CD14-positive monocyte (primary cell): ENCODE results near the gene RAB11A. TPM values are rescaled to one million over a fixed set of nuclear protein-coding genes. Genes with fewer than 3 reads are reported as not detected.

Experiments
- DNase-seq, 3 donors: peaks; one replicate each; pipeline ENCODE4 v3.0.0-alpha.2; 2011 to 2022
- H2AFZ ChIP-seq: 2 replicates; pipeline ENCODE4 v1.6.0; 2012; ENCODE audit warnings: mild to moderate bottlenecking, low read depth, low read length, inconsistent platforms; ENCODE audit not compliant: insufficient read depth, poor library complexity, severe bottlenecking
- H3K27ac ChIP-seq, 2 donors: 1 replicate in 1 of 2; 2 replicates in 1 of 2; pipeline ENCODE4 v1.5.1; 2012 to 2013; ENCODE audit warnings: low read length in 2 of 2, control low read depth in 1 of 2, inconsistent platforms in 1 of 2, low read depth in 1 of 2, mild to moderate bottlenecking in 1 of 2
- H3K27me3 ChIP-seq, 2 donors: one replicate each; pipeline versions ENCODE4 v1.6.0 to v1.6.1; 2011 to 2013; ENCODE audit warnings: low read length in 2 of 2; ENCODE audit not compliant: control insufficient read depth in 2 of 2, insufficient read depth in 2 of 2
- H3K36me3 ChIP-seq, 2 donors: replicated peaks in 1 of 2; 1 replicate in 1 of 2; 2 replicates in 1 of 2; pipeline versions ENCODE4 v1.5.1 to v1.6.1; 2012 to 2013; ENCODE audit warnings: low read length in 2 of 2, control low read depth in 1 of 2, inconsistent platforms in 1 of 2, mild to moderate bottlenecking in 1 of 2; ENCODE audit not compliant: insufficient read depth in 2 of 2, control insufficient read depth in 1 of 2
- H3K4me1 ChIP-seq, 2 donors: 1 replicate in 1 of 2; 2 replicates in 1 of 2; pipeline versions ENCODE4 v1.5.1 to v1.6.1; 2012 to 2013; ENCODE audit warnings: low read length in 2 of 2, control low read depth in 1 of 2, inconsistent platforms in 1 of 2, mild to moderate bottlenecking in 1 of 2, moderate library complexity in 1 of 2; ENCODE audit not compliant: insufficient read depth in 2 of 2, control insufficient read depth in 1 of 2
- H3K4me2 ChIP-seq: replicated peaks from 2 replicates; pipeline ENCODE3; 2012; ENCODE audit warnings: low read length, moderate library complexity, mild to moderate bottlenecking; ENCODE audit not compliant: poor library complexity, severe bottlenecking; ENCODE audit errors: extremely low read depth
- H3K4me3 ChIP-seq, 3 experiments: fragments of 200-600 bp in 1 of 3; sonication (generic) in 1 of 3; replicated peaks in 1 of 3; 1 replicate in 2 of 3; 2 replicates in 1 of 3; pipeline ENCODE4 v1.5.1; 2011 to 2013; ENCODE audit warnings: low read length in 3 of 3, mild to moderate bottlenecking in 3 of 3, control low read depth in 2 of 3, low read depth in 2 of 3, inconsistent platforms in 1 of 3, moderate library complexity in 1 of 3
- H3K79me2 ChIP-seq: 2 replicates; pipeline ENCODE4 v1.6.0; 2012; ENCODE audit warnings: mild to moderate bottlenecking, control low read depth, inconsistent platforms, low read length, moderate library complexity; ENCODE audit not compliant: insufficient read depth
- H3K9ac ChIP-seq: 2 replicates; pipeline ENCODE4 v1.6.0; 2017; ENCODE audit warnings: low read length, mild to moderate bottlenecking; ENCODE audit not compliant: insufficient read depth, poor library complexity, severe bottlenecking
- H3K9me3 ChIP-seq, 2 donors: replicated peaks in 1 of 2; 1 replicate in 1 of 2; 2 replicates in 1 of 2; pipeline versions ENCODE4 v1.5.1 to v1.6.1; 2012 to 2013; ENCODE audit warnings: low read length in 2 of 2, control low read depth in 1 of 2; ENCODE audit not compliant: control insufficient read depth in 1 of 2, insufficient read depth in 1 of 2
- H4K20me1 ChIP-seq: 2 replicates; pipeline ENCODE4 v1.6.0; 2012; ENCODE audit warnings: mild to moderate bottlenecking, low read length, control low read depth, moderate library complexity; ENCODE audit not compliant: insufficient read depth
- H3K27ac Mint-ChIP-seq, 7 donors: one replicate each; pipeline ENCODE4 v1.8.0; 2020; ENCODE audit warnings: mild to moderate bottlenecking in 7 of 7, mixed read lengths in 7 of 7, moderate library complexity in 6 of 7, inconsistent platforms in 2 of 7
- H3K27me3 Mint-ChIP-seq, 3 donors: one replicate each; pipeline ENCODE4 v1.8.0; 2021 to 2022; ENCODE audit warnings: low read depth in 3 of 3, mild to moderate bottlenecking in 3 of 3, mixed read lengths in 3 of 3, moderate library complexity in 3 of 3, inconsistent platforms in 1 of 3
- H3K36me3 Mint-ChIP-seq, 2 donors: one replicate each; pipeline ENCODE4 v1.8.0; 2020; ENCODE audit warnings: mixed read lengths in 2 of 2, inconsistent platforms in 1 of 2, mild to moderate bottlenecking in 1 of 2
- H3K4me1 Mint-ChIP-seq: one replicate; pipeline ENCODE4 v1.8.0; 2020; ENCODE audit warnings: mild to moderate bottlenecking, mixed read lengths
- H3K4me3 Mint-ChIP-seq, 2 donors: one replicate each; pipeline ENCODE4 v1.8.0; 2020; ENCODE audit warnings: mild to moderate bottlenecking in 2 of 2, mixed read lengths in 2 of 2, moderate library complexity in 1 of 2
- H3K9me3 Mint-ChIP-seq, 7 donors: one replicate each; pipeline ENCODE4 v1.8.0; 2020 to 2022; ENCODE audit warnings: mixed read lengths in 7 of 7, mild to moderate bottlenecking in 6 of 7, moderate library complexity in 6 of 7, inconsistent platforms in 2 of 7
- CTCF ChIP-seq: fragments of 200-600 bp; IDR thresholded peaks from one replicate; pipeline ENCODE4 v1.8.0; 2022; ENCODE audit warnings: antibody characterized with exemption, mild to moderate bottlenecking
- WGBS: methylation state at CpG from one replicate; pipeline ENCODE4 v1.1.5; 2013; ENCODE audit warnings: missing lambda C conversion rate; ENCODE audit not compliant: insufficient coverage; 5-methylcytosine and 5-hydroxymethylcytosine counted together
- intact Hi-C, 2 donors: fragments of 100-400 bp; cut with micrococcal nuclease; formaldehyde crosslinking; loops; one replicate each; pipeline versions ENCODE4 v1.15.0 to v1.15.1; 2023
- polyA plus RNA-seq, 3 donors: library from polyadenylated mRNA; depleted of rRNA in 1 of 3; unstranded in 2 of 3; stranded (reverse) in 1 of 3; fragments of 300-500 nt in 2 of 3; fragments of >200 nt in 1 of 3; fragmentation: Illumina TruSeq in 2 of 3; gene quantifications; 1 replicate in 2 of 3; 2 replicates in 1 of 3; pipeline ENCODE4 v1.2.3, GENCODE V29; 2012 to 2021

The RAB11A gene
- polyA plus RNA-seq, 3 donors: 180 to 310 (median 300) TPM

DNA sequence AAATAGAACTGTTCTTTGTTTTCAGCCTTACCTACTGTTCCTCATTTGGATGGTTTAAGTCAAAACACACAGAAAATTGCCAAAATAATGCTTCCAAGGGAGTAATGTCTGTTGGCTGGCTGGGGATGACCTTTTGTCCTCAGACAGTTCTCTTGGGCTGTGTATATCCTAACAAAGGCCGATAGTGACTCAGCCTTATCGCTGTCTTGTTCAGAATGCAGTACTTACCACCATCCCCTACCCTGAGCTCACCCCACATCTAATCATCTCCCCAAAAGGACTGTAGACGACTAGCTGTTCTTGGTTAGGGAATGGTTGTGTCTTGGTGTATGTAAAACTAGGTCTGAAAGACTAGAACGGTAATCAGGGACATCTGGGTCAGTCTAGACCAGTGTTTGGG is 35.0 kb downstream of the RAB11A start:
- H3K4me3 Mint-ChIP-seq: no peak overlapping the region
- peaks cover 0 to 3% (median 0%) of the 10 kb centered on the region in 3 donors for H3K27me3 Mint-ChIP-seq
- no peak for DNase-seq
- Histone ChIP-seq H3K9me3 (no peaks in the 10 kb centered on the region), H4K20me1 (no peaks in the 10 kb centered on the region), H3K4me1 (peaks cover 35 to 38% of the 10 kb centered on the region in 2 donors), H3K27me3 (no peaks in the 10 kb centered on the region), H3K4me3 (no peak overlapping the region), H3K27ac (no peak overlapping the region), H3K36me3 (peaks cover 12 to 63% of the 10 kb centered on the region in 2 donors), H2AFZ (no peak overlapping the region), H3K4me2 (no peak overlapping the region), H3K79me2 (no peaks in the 10 kb centered on the region), H3K9ac (no peak overlapping the region)
- H3K36me3 Mint-ChIP-seq: peaks cover 34 to 40% of the 10 kb centered on the region in 2 donors
- WGBS: 100% methylated on average over 1 of the region's 4 CpGs
- no peak overlapping the region for H3K27ac Mint-ChIP-seq
- peaks cover 38% of the 10 kb centered on the region for H3K4me1 Mint-ChIP-seq
- intact Hi-C loops: no loop called here
- H3K9me3 Mint-ChIP-seq: no peaks in the 10 kb centered on the region
- no peak for TF ChIP-seq CTCF

- peaks cover 40 to 48% of the 10 kb centered on the region in 2 donors for H3K36me3 Mint-ChIP-seq
- no peak for TF ChIP-seq CTCF
- no CpG with 5 or more reads among the region's 1 CpG for WGBS
- Histone ChIP-seq H4K20me1 (no peaks in the 10 kb centered on the region), H3K9ac (no peak overlapping the region), H3K9me3 (no peaks in the 10 kb centered on the region), H3K79me2 (no peaks in the 10 kb centered on the region), H2AFZ (no peak overlapping the region), H3K27me3 (no peaks in the 10 kb centered on the region), H3K4me2 (no peak overlapping the region), H3K4me3 (no peak overlapping the region), H3K4me1 (peaks cover 18 to 20% of the 10 kb centered on the region in 2 donors), H3K36me3 (peaks cover 12 to 77% of the 10 kb centered on the region in 2 donors), H3K27ac (no peak overlapping the region)
- no peak overlapping the region for H3K4me3 Mint-ChIP-seq
- intact Hi-C loops: no loop called here
- DNase-seq: no peak
- H3K27ac Mint-ChIP-seq: peak overlapping the region in 2 of 7 donors; percentile 23 to 46
- H3K27me3 Mint-ChIP-seq: peaks cover 0 to 3% (median 0%) of the 10 kb centered on the region in 3 donors
- peaks cover 20% of the 10 kb centered on the region for H3K4me1 Mint-ChIP-seq
- H3K9me3 Mint-ChIP-seq: no peaks in the 10 kb centered on the region
Observed at GRCh38 chr15:65906396-65906795, 37.1 kb downstream of the RAB11A start.
